Omental fat pad (tissue), 4 donors: ENCODE data around the gene CRYGA. TPM values are rescaled to one million over a fixed set of nuclear protein-coding genes. Genes with fewer than 3 reads are reported as not detected.

ENCODE experiments used
- ATAC-seq: fragments of 150-250 bp; one replicate; pipeline ENCODE4 v1.9.1; 2016; ENCODE audit warnings: mild to moderate bottlenecking, moderate library complexity; ENCODE audit not compliant: low FRiP score
- DNase-seq: peaks from one replicate; pipeline ENCODE4 v3.0.0-alpha.2; 2019; ENCODE audit warnings: low spot score
- CTCF ChIP-seq, 3 donors: fragments of 450-650 bp; IDR thresholded peaks; one replicate each; pipeline ENCODE4 v1.5.1; 2016 to 2017; ENCODE audit warnings: antibody characterized with exemption in 3 of 3, mild to moderate bottlenecking in 3 of 3, moderate library complexity in 2 of 3
- total RNA-seq, 4 donors: library from RNA; depleted of rRNA; stranded (reverse); fragments of >200 nt; gene quantifications; one replicate each; pipeline ENCODE4 v1.1.0, GENCODE V29; 2016

CRYGA gene
- total RNA-seq, 4 donors from 2014 or later: not detected

- DNase-seq (no peak), ATAC-seq (no peak)
- TF ChIP-seq CTCF (IDR thresholded peaks at IDR 0.05): no peak
These were observed 29.3 kb upstream of the CRYGA start for GRCh38 chr2:208192611-208193236.

GRCh38 chr2:208189810-208190503, 26.6 kb upstream of the CRYGA start, which contains the start of gene C2orf80:
Gene C2orf80 (minus strand): TSS chr2:208190030. CDS start chr2:208186986, 3,044 bp downstream.
- ATAC-seq: no peak
- no peak for DNase-seq
- no peak for TF ChIP-seq CTCF (IDR thresholded peaks at IDR 0.05)

GRCh38 chr2:208189069-208189809, 25.9 kb upstream of the CRYGA start:
- no peak for TF ChIP-seq CTCF (IDR thresholded peaks at IDR 0.05)
- ATAC-seq (no peak), DNase-seq (no peak)

GRCh38 chr2:208186893-208187292, 23.5 kb upstream of the CRYGA start:
- DNase-seq: no peak
- ATAC-seq: no peak
- no peak for TF ChIP-seq CTCF (IDR thresholded peaks at IDR 0.05)

- ATAC-seq: no peak
- TF ChIP-seq CTCF (IDR thresholded peaks at IDR 0.05): no peak
- DNase-seq: no peak
These were observed 23.1 kb upstream of the CRYGA start for GRCh38 chr2:208186465-208186864.

GRCh38 chr2:208183972-208184705, 20.8 kb upstream of the CRYGA start:
- no peak for TF ChIP-seq CTCF (IDR thresholded peaks at IDR 0.05)
- ATAC-seq: no peak
- no peak for DNase-seq
